LNCaP clone FGC (cell line): ENCODE measurements around the gene RAD21L1.

Experiments used
- DNase-seq: peaks from one replicate; pipeline ENCODE4 v3.0.0-alpha.2; 2011; ENCODE audit warnings: low read depth
- H3K4me3 ChIP-seq: 2 replicates; pipeline ENCODE4 v1.5.1; 2011; ENCODE audit warnings: mild to moderate bottlenecking, low read depth, low read length, control low read depth
- CTCF ChIP-seq: IDR thresholded peaks from 2 replicates; pipeline ENCODE4 v1.5.1; 2012; ENCODE audit warnings: mild to moderate bottlenecking; ENCODE audit not compliant: control insufficient read depth, insufficient read depth; ENCODE audit errors: extremely low read depth

RAD21L1 gene

GRCh38 chr20:1225263-1225782, 521 bp upstream of the RAD21L1 start:
- no peak for DNase-seq
- no peak for TF ChIP-seq CTCF
- H3K4me3 ChIP-seq: 0 out of 2 replicates have a peak overlapping the region, but pooled peaks have one; percentile 21

GRCh38 chr20:1229541-1229940, 3.7 kb downstream of the RAD21L1 start:
- no peak for DNase-seq
- H3K4me3 ChIP-seq: no peak overlapping the region
- no peak for TF ChIP-seq CTCF

GRCh38 chr20:1232286-1233111, 6.7 kb downstream of the RAD21L1 start:
- TF ChIP-seq CTCF: no peak
- no peak for DNase-seq
- no peak overlapping the region for H3K4me3 ChIP-seq

GRCh38 chr20:1240549-1240948, 14.7 kb downstream of the RAD21L1 start:
- no peak overlapping the region for H3K4me3 ChIP-seq

GRCh38 chr20:1241456-1241855, 15.6 kb downstream of the RAD21L1 start:
- TF ChIP-seq CTCF: no peak
- no peak for DNase-seq
- H3K4me3 ChIP-seq: no peak overlapping the region

More at GRCh38 chr20:1240549-1240948, 14.7 kb downstream of the RAD21L1 start:
- no peak for DNase-seq
- TF ChIP-seq CTCF: no peak

GRCh38 chr20:1242099-1242498, 16.3 kb downstream of the RAD21L1 start:
- no peak for DNase-seq
- no peak for TF ChIP-seq CTCF
- H3K4me3 ChIP-seq: no peak overlapping the region
